ENCODE measurements around the gene GASK1B. TPM values are rescaled to one million over a fixed set of nuclear protein-coding genes. Genes with fewer than 3 reads are reported as not detected.

GASK1B gene
- total and polyA plus RNA-seq, 2 of the 4 experiments (the other 2 are of a cell fraction), result 4.1 to 5.4 TPM

DNA sequence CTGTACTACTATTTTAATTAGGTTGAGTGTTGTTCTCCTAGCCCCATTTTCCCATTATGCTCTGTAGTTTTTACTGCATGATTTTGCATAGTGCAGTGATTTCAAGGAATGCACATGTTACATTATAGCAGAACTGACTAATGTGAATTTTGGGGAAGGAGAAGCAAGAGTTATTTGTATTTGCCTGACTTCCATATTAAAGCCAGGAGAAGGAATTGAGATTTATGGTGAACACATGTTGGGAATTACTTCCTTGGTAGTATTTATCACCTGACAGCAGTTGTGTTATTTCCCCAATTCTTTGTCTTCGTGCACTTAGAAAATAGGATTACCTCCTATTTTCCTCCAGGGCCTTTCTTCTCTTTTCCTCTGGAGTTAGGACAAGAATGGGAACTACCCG is 40.6 kb upstream of the GASK1B start:
- Histone ChIP-seq H3K9me1 (ENCODE audit: insufficient read depth, low read length) (peaks cover 2% of the 10 kb centered on the region; the same call in 1 of the 2 replicates), H3K9ac (ENCODE audit: low read depth, low read length) (no peak overlapping the region), H2BK20ac (ENCODE audit: low read depth, low read length) (no peak overlapping the region), H2BK5ac (ENCODE audit: low read depth, low read length, poor library complexity, severe bottlenecking) (no peak overlapping the region), H2AFZ (replicated peaks; ENCODE audit: low read length, poor library complexity) (no peak overlapping the region), H4K5ac (ENCODE audit: low read depth, low read length) (no peak overlapping the region), H3K4ac (ENCODE audit: low read depth, low read length) (no peak overlapping the region), H3K14ac (replicated peaks; ENCODE audit: low read depth, low read length) (no peak overlapping the region), H3K27ac (ENCODE audit: insufficient read depth, low read length) (no peak overlapping the region), H3K27me3 (ENCODE audit: control insufficient read depth, insufficient read depth, low read length) (no peaks in the 10 kb centered on the region), H2BK120ac (ENCODE audit: low read depth, low read length) (no peak overlapping the region), H3K79me1 (ENCODE audit: low read depth in 1 of 2, low read length in 2 of 2) (no peaks in the 10 kb centered on the region), H2AK5ac (ENCODE audit: low read depth, low read length) (no peak overlapping the region), H3K4me1 (ENCODE audit: control insufficient read depth, insufficient read depth, low read length) (peaks cover 3% of the 10 kb centered on the region; the same call in 1 of the 2 replicates), H3K9me3 (ENCODE audit: control insufficient read depth, insufficient read depth, low read length) (no peaks in the 10 kb centered on the region), H3K23ac (ENCODE audit: low read depth, low read length) (no peak overlapping the region), H3K18ac (ENCODE audit: low read depth, low read length) (no peak overlapping the region), H3K4me2 (ENCODE audit: low read depth, low read length) (no peak overlapping the region), H4K91ac (ENCODE audit: insufficient read depth, low read depth, low read length) (no peak overlapping the region), H3K56ac (ENCODE audit: extremely low read depth, insufficient read depth, low read length) (no peak overlapping the region), H2AK9ac (replicated peaks; ENCODE audit: low read depth, low read length, poor library complexity) (no peak overlapping the region), H4K20me1 (ENCODE audit: insufficient read depth, low read length) (no peaks in the 10 kb centered on the region), H3K36me3 (ENCODE audit: control insufficient read depth, insufficient read depth, low read length) (no peaks in the 10 kb centered on the region), H3K4me3 (ENCODE audit: insufficient read depth, low read depth, low read length) (no peak overlapping the region), H2BK15ac (ENCODE audit: low read depth, low read length) (no peak overlapping the region), H4K8ac (ENCODE audit: low read depth in 2 of 2, low read length in 2 of 2) (no peak overlapping the region)
- POLR2A ChIA-PET (ENCODE audit: unreplicated experiment), result no interaction called here
- in situ Hi-C loops (cut with MboI; ENCODE audit: low sequenced_read_pairs), result no loop called here
- ATAC-seq (ENCODE audit: low read depth) (no peak), DNase-seq (no peak)
- CTCF ChIA-PET, result no interaction called here
- no TSS peak for BruUV-seq (replicated peaks)
- dilution Hi-C loops (cut with HindIII; ENCODE audit: low sequenced_read_pairs, unreplicated experiment), result no loop called here
- WGBS, 2 experiments (ENCODE audit: extremely low coverage in 2 of 2, insufficient read length in 1 of 2), result no CpG with 5 or more reads among the region's 2 CpGs
- TF ChIP-seq RCOR1 (IDR thresholded peaks at IDR 0.05; ENCODE audit: insufficient replicate concordance, low read length), result no peak
- TF ChIP-seq CEBPB (IDR thresholded peaks at IDR 0.05; ENCODE audit: low read depth, low read length), result no peak
- TF ChIP-seq BHLHE40 (IDR thresholded peaks at IDR 0.05; ENCODE audit: low read depth, low read length), result no peak
- TF ChIP-seq, protein P1, sequence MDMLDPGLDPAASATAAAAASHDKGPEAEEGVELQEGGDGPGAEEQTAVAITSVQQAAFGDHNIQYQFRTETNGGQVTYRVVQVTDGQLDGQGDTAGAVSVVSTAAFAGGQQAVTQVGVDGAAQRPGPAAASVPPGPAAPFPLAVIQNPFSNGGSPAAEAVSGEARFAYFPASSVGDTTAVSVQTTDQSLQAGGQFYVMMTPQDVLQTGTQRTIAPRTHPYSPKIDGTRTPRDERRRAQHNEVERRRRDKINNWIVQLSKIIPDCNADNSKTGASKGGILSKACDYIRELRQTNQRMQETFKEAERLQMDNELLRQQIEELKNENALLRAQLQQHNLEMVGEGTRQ (IDR thresholded peaks at IDR 0.05; ENCODE audit: low read depth, low read length), result no peak
- TF ChIP-seq POLR2A (IDR thresholded peaks at IDR 0.05; ENCODE audit: low read depth, low read length), result no peak
- no peak for TF ChIP-seq NFE2L2 (IDR thresholded peaks at IDR 0.05; ENCODE audit: low read depth, low read length)
- no peak for TF ChIP-seq SMC3 (IDR thresholded peaks at IDR 0.05; ENCODE audit: low read depth, low read length)
- no peak for TF ChIP-seq RAD21 (IDR thresholded peaks at IDR 0.05; ENCODE audit: low read length)
- TF ChIP-seq CHD1 (IDR thresholded peaks at IDR 0.05; ENCODE audit: low read depth, low read length), result no peak
- intact Hi-C loops (cut with micrococcal nuclease), result no loop called here
